Stimulated activated CD4-positive, alpha-beta T cell treated with anti-CD3 and anti-CD28 coated beads, Interleukin-12 subunit alpha, Interleukin-12 subunit beta, amount 100 ng/mL, for 4 hours (primary cell): ENCODE measurements around the gene LCAT.

ENCODE experiments used
- DNase-seq: peaks from one replicate; pipeline ENCODE4 v3.0.0-alpha.2; 2020

Gene LCAT

GRCh38 chr16:67968400-67969253, 24.7 kb upstream of the LCAT start, which contains the start of gene SLC12A4:
TSS of gene SLC12A4 (minus strand) at chr16:67968637. CDS start at chr16:67968553, 84 bp downstream.
- DNase-seq = peak; percentile 83

DNA sequence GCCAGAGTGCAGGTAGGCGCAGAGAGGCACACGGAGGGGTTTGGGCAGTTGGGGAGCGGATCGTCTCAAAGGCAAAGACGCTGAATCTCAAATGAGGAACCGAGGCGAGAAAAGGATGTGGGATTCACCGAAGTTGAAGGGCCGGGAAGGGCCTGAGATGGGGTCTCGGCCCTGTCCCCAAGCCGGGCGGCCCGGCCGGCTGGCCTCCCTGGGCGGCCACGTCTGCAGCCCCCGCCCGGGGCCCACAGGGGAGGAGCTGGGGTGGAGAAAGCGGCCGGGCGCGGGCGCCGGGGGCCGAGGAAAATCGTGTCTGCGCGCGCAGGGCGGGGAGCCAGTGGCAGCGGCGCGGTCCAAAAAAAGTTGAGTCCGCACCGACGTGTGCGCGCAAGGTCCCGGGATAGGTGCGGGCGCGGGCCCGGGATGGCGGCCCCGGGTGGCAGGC, 24.1 kb upstream of the LCAT start:
- peak; percentile 38 for DNase-seq

DNA sequence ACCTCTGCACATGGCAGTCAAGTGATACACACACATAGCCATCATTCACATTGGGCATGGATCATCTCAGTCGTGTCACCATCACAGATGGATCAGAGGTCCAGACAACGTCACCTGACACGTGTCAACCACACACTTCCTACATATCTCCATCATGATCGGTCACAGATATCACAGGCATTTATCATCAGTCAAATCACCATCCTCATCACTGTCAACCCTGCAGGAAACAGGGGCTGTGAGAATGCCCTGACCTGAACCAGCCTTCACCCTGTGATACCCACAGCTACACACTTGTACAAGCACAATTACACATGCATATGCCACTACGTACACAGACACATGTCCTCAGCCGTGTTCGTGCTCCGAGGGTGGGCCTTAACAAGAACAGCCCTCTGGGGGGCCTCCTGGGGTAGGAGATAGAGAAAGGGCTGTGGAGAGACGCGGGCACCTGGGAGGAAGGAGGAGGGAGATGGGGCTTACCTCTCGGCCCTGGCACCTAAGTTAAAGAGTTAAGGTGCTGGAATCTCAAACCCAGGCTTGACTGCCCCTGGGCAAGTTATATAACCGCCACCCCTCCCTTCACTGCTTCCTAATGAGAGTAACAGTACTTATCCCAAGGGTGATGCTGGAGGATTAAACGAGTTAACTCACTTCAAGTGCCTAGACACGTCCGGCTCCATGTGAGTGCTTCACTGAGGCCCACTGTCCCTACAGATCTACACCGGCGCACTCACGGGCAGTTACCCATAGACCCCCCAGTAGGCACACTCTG, 23.4 kb upstream of the LCAT start:
- no peak for DNase-seq

DNA sequence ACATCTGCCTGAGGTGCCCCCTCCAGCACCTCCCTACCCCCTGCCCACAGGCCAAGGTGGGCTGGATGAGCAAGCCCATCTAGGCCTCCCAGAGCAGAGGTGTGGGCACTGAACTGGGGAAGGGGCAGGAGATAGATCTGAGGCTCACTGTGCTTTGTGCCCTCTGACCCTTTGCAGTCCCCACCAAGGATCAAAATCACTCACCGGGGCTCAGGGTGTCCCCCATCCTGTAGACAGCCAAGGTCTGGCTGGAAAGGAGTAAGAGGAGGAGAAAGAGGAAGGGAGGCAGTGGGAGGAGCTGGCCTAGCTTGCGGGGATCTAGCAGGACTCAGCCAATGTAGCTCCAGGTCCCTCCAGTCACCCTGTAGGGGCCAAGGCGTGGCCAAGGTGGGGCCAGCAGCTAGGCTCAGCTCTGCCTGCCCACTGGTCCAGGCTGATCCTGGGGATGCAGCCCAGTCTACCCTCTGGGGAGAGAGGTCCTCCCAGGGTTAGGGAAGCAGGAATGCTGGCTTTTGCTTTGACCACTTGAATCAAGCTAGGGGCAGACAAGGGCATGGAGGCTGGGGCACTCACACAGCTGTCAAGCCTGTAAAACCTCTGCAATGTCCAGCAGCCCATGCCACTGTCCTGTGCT, 22.7 kb upstream of the LCAT start:
- no peak for DNase-seq

DNA sequence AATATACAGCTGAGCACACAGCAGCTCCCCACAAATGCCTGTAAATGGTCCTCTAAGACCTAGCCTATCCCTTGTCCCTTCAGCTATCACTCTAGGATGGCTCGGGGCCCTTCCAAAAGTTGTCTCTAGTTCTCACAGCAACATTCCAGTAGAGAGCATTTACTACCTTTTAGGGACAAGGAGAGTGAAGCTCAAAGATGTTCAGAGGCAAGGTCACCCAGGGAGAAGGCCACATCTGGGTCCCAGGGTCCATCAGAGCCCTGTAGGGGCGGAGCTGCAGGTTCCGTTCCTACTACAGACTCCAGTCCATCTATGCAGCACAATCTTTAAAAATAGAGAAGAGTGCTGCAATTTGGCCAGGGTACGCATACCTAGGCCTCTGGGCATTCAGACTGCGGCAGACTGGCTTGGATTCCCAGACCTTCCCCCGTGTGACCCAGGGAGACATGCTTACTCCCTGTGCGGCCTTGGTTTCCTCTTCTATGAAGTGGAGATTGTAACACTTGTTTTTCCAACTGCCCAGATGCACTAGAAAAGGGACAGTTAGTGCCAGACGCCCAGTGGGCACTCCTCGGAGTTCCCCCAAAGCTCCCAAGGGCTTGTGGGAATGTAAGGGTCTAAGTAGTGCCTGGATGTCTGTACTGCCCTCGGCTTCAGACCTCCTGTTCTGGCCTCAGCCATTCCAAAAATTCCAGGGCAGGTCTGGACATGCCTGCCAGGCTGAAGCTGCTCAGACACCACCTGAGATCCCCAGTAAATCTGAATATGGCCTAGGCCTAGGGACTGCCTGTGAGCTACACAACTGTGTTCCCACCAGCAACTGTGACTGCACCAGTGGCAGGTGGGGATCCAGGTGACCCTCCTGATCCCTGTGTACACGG, 22.0 kb upstream of the LCAT start:
- no peak for DNase-seq

GRCh38 chr16:67964477-67965131, 20.7 kb upstream of the LCAT start:
- DNase-seq = no peak

GRCh38 chr16:67963662-67964321, 19.9 kb upstream of the LCAT start:
- no peak for DNase-seq

DNA sequence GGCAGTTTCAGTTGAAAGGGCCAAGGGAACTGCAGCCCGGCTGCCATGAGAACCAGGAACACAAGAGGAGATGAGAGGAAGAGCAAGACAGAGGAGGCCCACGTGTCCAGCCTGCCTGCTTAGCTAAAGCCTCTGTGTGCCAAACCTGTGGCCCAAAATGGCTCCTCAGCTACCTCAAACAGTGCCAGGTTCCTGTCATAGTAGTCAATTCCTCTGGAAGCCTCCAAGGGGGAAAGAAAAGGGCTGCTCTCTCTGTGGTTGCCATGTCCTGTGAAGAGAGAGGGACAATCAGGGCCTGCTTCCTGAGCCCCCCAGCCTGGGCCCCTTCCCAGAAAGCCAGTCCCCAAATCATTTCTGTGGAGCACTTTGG, 19.4 kb upstream of the LCAT start:
- DNase-seq = no peak

GRCh38 chr16:67962135-67962534, 18.2 kb upstream of the LCAT start:
- no peak for DNase-seq

- DNase-seq = no peak
Measured at GRCh38 chr16:67961551-67961957, 17.6 kb upstream of the LCAT start.

- DNase-seq = no peak
Measured at GRCh38 chr16:67959536-67960329, 15.8 kb upstream of the LCAT start.

DNA sequence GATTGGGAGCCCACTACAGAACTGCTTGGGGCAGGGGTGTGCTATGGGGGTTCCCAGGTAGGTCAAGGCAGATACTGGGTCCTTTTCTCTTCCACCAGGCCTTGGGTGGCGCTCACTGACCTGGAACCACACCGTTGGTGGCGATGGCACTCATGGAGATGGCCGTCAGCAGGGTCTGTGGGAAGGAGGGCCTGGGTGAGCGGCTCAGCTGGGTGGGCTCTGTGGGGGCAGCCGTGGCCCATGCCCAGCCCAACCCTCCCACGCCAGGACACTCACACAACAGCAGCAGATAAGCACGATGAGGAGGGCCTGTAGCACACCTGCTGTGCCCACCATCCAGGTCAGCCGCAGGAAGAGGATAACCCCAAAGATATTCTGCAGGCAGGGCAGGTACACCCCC, 13.7 kb upstream of the LCAT start:
- DNase-seq = no peak

- DNase-seq = no peak
Measured at GRCh38 chr16:67954421-67955196, 10.7 kb upstream of the LCAT start.

- DNase-seq = no peak
Measured at GRCh38 chr16:67953641-67954375, 9.9 kb upstream of the LCAT start.

GRCh38 chr16:67951485-67951884, 7.6 kb upstream of the LCAT start:
- DNase-seq = no peak

GRCh38 chr16:67950335-67950843, 6.5 kb upstream of the LCAT start:
- no peak for DNase-seq

DNA sequence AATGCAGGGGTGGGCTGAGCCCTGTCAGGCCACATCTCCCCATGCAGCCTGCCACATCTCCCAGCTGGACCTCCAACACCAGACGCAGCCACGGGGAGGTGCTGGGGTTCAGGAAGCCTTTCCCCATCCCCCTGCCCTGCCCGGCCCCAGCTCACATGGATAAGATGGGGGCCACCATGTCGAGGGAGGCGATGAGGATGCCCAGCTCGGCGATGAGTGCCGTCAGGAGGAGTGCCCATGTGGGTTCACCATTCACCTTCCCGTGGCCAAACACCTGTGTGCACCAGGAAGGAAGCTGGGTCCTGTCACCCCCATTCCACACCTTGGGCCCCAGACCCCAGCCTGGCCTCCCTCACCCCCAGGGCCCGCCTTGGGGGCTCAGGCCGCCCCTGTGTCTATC, 5.7 kb upstream of the LCAT start:
- no peak for DNase-seq

- no peak for DNase-seq
Measured at GRCh38 chr16:67948015-67948414, 4.1 kb upstream of the LCAT start.
